Mononuclear cell (primary cell): ENCODE data around the gene TSPAN3. TPM values are rescaled to one million over a fixed set of nuclear protein-coding genes. Genes with fewer than 3 reads are reported as not detected.

Source experiments
- H3K27me3 ChIP-seq: 2 replicates; pipeline ENCODE4 v1.6.0; 2011; ENCODE audit warnings: low read length, control low read depth; ENCODE audit not compliant: insufficient read depth
- H3K4me1 ChIP-seq: 2 replicates; pipeline ENCODE4 v1.5.1; 2011; ENCODE audit warnings: mild to moderate bottlenecking, low read length, control low read depth; ENCODE audit not compliant: insufficient read depth
- H3K4me3 ChIP-seq: 2 replicates; pipeline ENCODE4 v1.5.1; 2011; ENCODE audit warnings: mild to moderate bottlenecking, low read length, moderate library complexity
- H3K9me3 ChIP-seq: 2 replicates; pipeline ENCODE4 v1.5.1; 2011; ENCODE audit warnings: low read depth, mild to moderate bottlenecking, control low read depth, low read length
- total RNA-seq: library from RNA; depleted of rRNA; stranded (reverse); fragments of >200 nt; gene quantifications from one replicate; pipeline ENCODE4 v1.2.3, GENCODE V29; 2012

TSPAN3 gene
- total RNA-seq, 1 donor, result 39.9 TPM

DNA sequence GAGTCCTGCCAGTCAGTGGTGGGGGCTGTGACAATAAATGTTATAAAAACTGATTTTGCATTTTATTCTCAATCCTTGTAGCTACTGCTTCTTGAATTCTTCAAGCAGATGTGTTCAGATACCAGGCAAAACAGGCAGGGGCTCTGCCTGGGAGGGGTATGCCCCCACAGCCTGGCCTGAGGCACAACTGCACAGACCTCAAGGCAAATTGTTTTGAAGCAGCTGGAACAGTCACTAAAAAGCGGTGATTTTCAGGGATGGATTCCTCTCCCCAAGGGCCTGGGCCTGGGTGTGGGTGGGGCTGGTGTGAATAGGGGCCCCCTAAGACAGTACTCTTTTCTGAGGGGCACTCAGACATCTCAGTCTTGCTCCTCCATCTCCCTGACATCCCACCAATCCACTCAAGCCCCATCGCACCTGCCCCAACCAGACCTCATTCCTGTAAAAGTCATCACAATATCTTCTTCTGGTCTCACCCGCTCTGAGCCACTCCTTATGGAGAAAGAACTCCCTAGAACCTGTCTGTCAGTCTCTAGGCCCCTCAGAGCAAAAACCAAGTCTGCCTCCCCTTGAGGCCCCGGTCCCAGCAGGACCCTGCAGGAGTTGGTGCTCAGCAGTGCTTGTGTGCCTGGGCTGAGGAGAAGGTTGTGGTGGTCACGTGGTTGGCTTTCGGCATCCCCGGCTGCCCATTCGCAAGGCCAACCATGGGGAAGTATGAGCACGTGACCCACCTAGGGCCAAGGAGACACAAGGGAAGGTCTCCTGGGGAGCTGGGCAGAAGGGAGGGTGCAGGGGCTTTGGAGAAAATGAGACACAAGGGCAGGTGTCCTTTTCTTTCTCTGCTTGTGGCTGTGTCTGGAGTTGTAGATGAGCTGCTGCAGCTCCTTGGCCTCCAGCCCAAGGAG lies 78.9 kb downstream of the TSPAN3 start:
- no peaks in the 10 kb centered on the region for H3K27me3 ChIP-seq
- H3K4me3 ChIP-seq, result no peak overlapping the region
- no peaks in the 10 kb centered on the region for H3K9me3 ChIP-seq
- H3K4me1 ChIP-seq, result peaks cover 96% of the 10 kb centered on the region

Other genes starting within 250 kb of the TSPAN3 start
- 30.5 TPM for gene SCAPER, start 165.8 kb downstream of the TSPAN3 start, total RNA-seq
- 32.0 TPM for gene RCN2, start 139.4 kb downstream of the TSPAN3 start, total RNA-seq
- 55.7 TPM for gene PSTPIP1, start 76.0 kb downstream of the TSPAN3 start, total RNA-seq